Gastroesophageal sphincter (tissue), 4 donors: Measurements from ENCODE around the gene ZNF664. TPM values are rescaled to one million over a fixed set of nuclear protein-coding genes. Genes with fewer than 3 reads are reported as not detected.

Experiments
- ATAC-seq: fragments of 150-250 bp; one replicate; pipeline ENCODE4 v1.9.1; 2016; ENCODE audit warnings: mild to moderate bottlenecking, moderate library complexity
- H3K27ac ChIP-seq, 4 donors: fragments of 200-600 bp; sonication (generic) in 3 of 4; 1 replicate in 3 of 4; 2 replicates in 1 of 4; pipeline ENCODE4 v1.5.1; 2016 to 2019
- H3K27me3 ChIP-seq: fragments of 200-600 bp; sonication (generic); one replicate; pipeline ENCODE4 v1.5.1; 2019
- H3K36me3 ChIP-seq, 2 donors: fragments of 200-600 bp; sonication (generic); one replicate each; pipeline ENCODE4 v1.5.1; 2019; ENCODE audit warnings: control low read depth in 1 of 2
- H3K4me1 ChIP-seq, 3 donors: fragments of 200-600 bp; sonication (generic); 1 replicate in 2 of 3; 2 replicates in 1 of 3; pipeline ENCODE4 v1.5.1; 2016 to 2019; ENCODE audit warnings: control low read depth in 2 of 3
- H3K4me3 ChIP-seq, 2 donors: fragments of 200-600 bp; sonication (generic); one replicate each; pipeline ENCODE4 v1.5.1; 2019; ENCODE audit warnings: mild to moderate bottlenecking in 1 of 2, moderate library complexity in 1 of 2
- H3K9me3 ChIP-seq, 3 donors: fragments of 200-600 bp; sonication (generic); one replicate each; pipeline ENCODE4 v1.5.1; 2017 to 2019; ENCODE audit warnings: control low read depth in 2 of 3
- EP300 ChIP-seq: sonication (generic); formaldehyde crosslinking; IDR thresholded peaks from one replicate; pipeline ENCODE4 v1.6.1; 2017; ENCODE audit warnings: antibody characterized with exemption, mild to moderate bottlenecking
- POLR2A ChIP-seq, 2 donors: fragments of 450-650 bp; IDR thresholded peaks; one replicate each; pipeline ENCODE4 v1.6.1; 2017; ENCODE audit warnings: antibody characterized with exemption in 2 of 2, mild to moderate bottlenecking in 2 of 2, moderate library complexity in 1 of 2
- POLR2AphosphoS5 ChIP-seq: sonication (generic); formaldehyde crosslinking; IDR thresholded peaks from one replicate; pipeline ENCODE4 v1.6.1; 2017; ENCODE audit warnings: antibody characterized with exemption
- WGBS, 2 donors: methylation state at CpG; one replicate each; pipeline ENCODE4 v1.1.5; 2018; ENCODE audit warnings: low coverage in 1 of 2; 5-methylcytosine and 5-hydroxymethylcytosine counted together
- total RNA-seq, 4 donors: library from RNA; depleted of rRNA; stranded (reverse); fragments of >200 nt; gene quantifications; one replicate each; pipeline ENCODE4 v1.1.0, GENCODE V29; 2016
- TF ChIP-seq, protein P1 (sequence below), 4 experiments: fragments of 200-600 bp in 2 of 4; fragments of 450-650 bp in 2 of 4; sonication (generic) in 1 of 4; IDR thresholded peaks; one replicate each; pipeline ENCODE4 v1.5.1; 2017 to 2019; ENCODE audit warnings: antibody characterized with exemption in 4 of 4, mild to moderate bottlenecking in 2 of 4, moderate library complexity in 2 of 4

The ZNF664 gene
- total RNA-seq, 4 donors from 2014 or later, result 58.7 to 95.5 (median 78.2) TPM

GRCh38 chr12:123941000-123941399 lies 32.0 kb upstream of the ZNF664 start:
- TF ChIP-seq POLR2AphosphoS5, result no peak
- TF ChIP-seq, protein P1, sequence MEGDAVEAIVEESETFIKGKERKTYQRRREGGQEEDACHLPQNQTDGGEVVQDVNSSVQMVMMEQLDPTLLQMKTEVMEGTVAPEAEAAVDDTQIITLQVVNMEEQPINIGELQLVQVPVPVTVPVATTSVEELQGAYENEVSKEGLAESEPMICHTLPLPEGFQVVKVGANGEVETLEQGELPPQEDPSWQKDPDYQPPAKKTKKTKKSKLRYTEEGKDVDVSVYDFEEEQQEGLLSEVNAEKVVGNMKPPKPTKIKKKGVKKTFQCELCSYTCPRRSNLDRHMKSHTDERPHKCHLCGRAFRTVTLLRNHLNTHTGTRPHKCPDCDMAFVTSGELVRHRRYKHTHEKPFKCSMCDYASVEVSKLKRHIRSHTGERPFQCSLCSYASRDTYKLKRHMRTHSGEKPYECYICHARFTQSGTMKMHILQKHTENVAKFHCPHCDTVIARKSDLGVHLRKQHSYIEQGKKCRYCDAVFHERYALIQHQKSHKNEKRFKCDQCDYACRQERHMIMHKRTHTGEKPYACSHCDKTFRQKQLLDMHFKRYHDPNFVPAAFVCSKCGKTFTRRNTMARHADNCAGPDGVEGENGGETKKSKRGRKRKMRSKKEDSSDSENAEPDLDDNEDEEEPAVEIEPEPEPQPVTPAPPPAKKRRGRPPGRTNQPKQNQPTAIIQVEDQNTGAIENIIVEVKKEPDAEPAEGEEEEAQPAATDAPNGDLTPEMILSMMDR (IDR thresholded peaks at IDR 0.05), result no peak
- no peak for TF ChIP-seq POLR2A (IDR thresholded peaks at IDR 0.05)
- no peak for TF ChIP-seq EP300

GRCh38 chr12:123941624-123942237 lies 31.3 kb upstream of the ZNF664 start:
- ATAC-seq, result no peak
- 91 to 100% methylated on average over 5 to 12 of the region's 13 CpGs for WGBS, 2 donors
- H3K27ac ChIP-seq, result no peak overlapping the region
- H3K27me3 ChIP-seq, result no peaks in the 10 kb centered on the region
- peaks cover 0 to 91% of the 10 kb centered on the region in 2 donors for H3K36me3 ChIP-seq
- H3K4me1 ChIP-seq, result peaks cover 0 to 7% (median 0%) of the 10 kb centered on the region in 3 donors
- H3K4me3 ChIP-seq, result no peak overlapping the region
- no peaks in the 10 kb centered on the region for H3K9me3 ChIP-seq
- TF ChIP-seq EP300 (no peak), POLR2A (IDR thresholded peaks at IDR 0.05) (no peak), POLR2AphosphoS5 (no peak)
- TF ChIP-seq, protein P1 (IDR thresholded peaks at IDR 0.05), result no peak

More at GRCh38 chr12:123941000-123941399, 32.0 kb upstream of the ZNF664 start:
- no peaks in the 10 kb centered on the region for H3K9me3 ChIP-seq
- no peaks in the 10 kb centered on the region for H3K27me3 ChIP-seq
- no peak overlapping the region for H3K27ac ChIP-seq
- H3K4me3 ChIP-seq, result no peak overlapping the region
- no CpG with 5 or more reads among the region's 9 CpGs for WGBS, 2 donors
- H3K4me1 ChIP-seq, result no peaks in the 10 kb centered on the region
- no peak for ATAC-seq
- H3K36me3 ChIP-seq, result peaks cover 0 to 99% of the 10 kb centered on the region in 2 donors

- WGBS, 2 donors, result 73 to 100% methylated on average over 1 to 3 of the region's 10 CpGs
- H3K36me3 ChIP-seq, result peaks cover 0 to 86% of the 10 kb centered on the region in 2 donors
- no peak for TF ChIP-seq POLR2AphosphoS5
- no peak for TF ChIP-seq POLR2A (IDR thresholded peaks at IDR 0.05)
- TF ChIP-seq, protein P1 (IDR thresholded peaks at IDR 0.05), result no peak
- no peak for TF ChIP-seq EP300
Observed at GRCh38 chr12:123942238-123942653, 30.8 kb upstream of the ZNF664 start.

GRCh38 chr12:123942911-123943648 lies 29.9 kb upstream of the ZNF664 start:
- Histone ChIP-seq H3K4me1 (peaks cover 0 to 18% (median 0%) of the 10 kb centered on the region in 3 donors), H3K36me3 (peaks cover 0 to 78% of the 10 kb centered on the region in 2 donors), H3K27ac (no peak overlapping the region), H3K9me3 (no peaks in the 10 kb centered on the region), H3K4me3 (no peak overlapping the region), H3K27me3 (no peaks in the 10 kb centered on the region)
- TF ChIP-seq EP300 (no peak), POLR2A (IDR thresholded peaks at IDR 0.05) (no peak), POLR2AphosphoS5 (no peak)
- TF ChIP-seq, protein P1 (IDR thresholded peaks at IDR 0.05), result no peak
- no peak for ATAC-seq
- 98 to 100% methylated on average over 1 to 7 of the region's 16 CpGs for WGBS, 2 donors

More at GRCh38 chr12:123942238-123942653, 30.8 kb upstream of the ZNF664 start:
- Histone ChIP-seq H3K4me3 (no peak overlapping the region), H3K27ac (no peak overlapping the region), H3K27me3 (no peaks in the 10 kb centered on the region), H3K9me3 (no peaks in the 10 kb centered on the region), H3K4me1 (peaks cover 0 to 12% (median 0%) of the 10 kb centered on the region in 3 donors)
- ATAC-seq, result no peak
